GM23338 (cell line): ENCODE results near the gene SBF2. TPM values are rescaled to one million over a fixed set of nuclear protein-coding genes. Genes with fewer than 3 reads are reported as not detected.

Source experiments
- ATAC-seq: fragments of 200-7000 bp; cut with Tn5 transposase; 3 replicates; pipeline ENCODE4 v1.9.1; 2020
- DNase-seq: peaks from one replicate; pipeline ENCODE4 v3.0.0-alpha.2; 2015; ENCODE audit warnings: low spot score
- H2AFZ ChIP-seq: fragments of 200-600 bp; sonication (generic); 2 replicates; pipeline ENCODE4 v1.8.0; 2016; ENCODE audit warnings: antibody characterized with exemption, mild to moderate bottlenecking, moderate library complexity
- H3F3A ChIP-seq: fragments of 200-600 bp; sonication (generic); replicated peaks from 2 replicates; pipeline ENCODE4 v1.8.0; 2017; ENCODE audit warnings: antibody characterized with exemption, mixed run types, low read depth
- H3K27ac ChIP-seq: fragments of 200-600 bp; sonication (generic); 2 replicates; pipeline ENCODE4 v1.6.1; 2016; ENCODE audit warnings: low read depth
- H3K27me3 ChIP-seq: fragments of 200-600 bp; sonication (generic); 2 replicates; pipeline ENCODE4 v1.8.0; 2016; ENCODE audit warnings: mild to moderate bottlenecking, mixed run types, moderate library complexity; ENCODE audit not compliant: insufficient read depth
- H3K36me3 ChIP-seq: fragments of 200-600 bp; sonication (generic); 2 replicates; pipeline ENCODE4 v1.8.0; 2016; ENCODE audit warnings: mild to moderate bottlenecking; ENCODE audit not compliant: insufficient read depth
- H3K4me1 ChIP-seq: fragments of 200-600 bp; sonication (generic); 2 replicates; pipeline ENCODE4 v1.8.0; 2016; ENCODE audit warnings: mild to moderate bottlenecking, moderate library complexity; ENCODE audit not compliant: insufficient read depth
- H3K4me2 ChIP-seq: fragments of 200-600 bp; sonication (generic); 2 replicates; pipeline ENCODE4 v1.7.1; 2017; ENCODE audit warnings: mixed run types
- H3K4me3 ChIP-seq: fragments of 200-600 bp; sonication (generic); 2 replicates; pipeline ENCODE4 v1.6.1; 2016; ENCODE audit warnings: mixed run types
- H3K79me2 ChIP-seq: fragments of 200-600 bp; sonication (generic); replicated peaks from 2 replicates; pipeline ENCODE4 v1.8.0; 2017; ENCODE audit warnings: mild to moderate bottlenecking; ENCODE audit not compliant: insufficient read depth
- H3K9me2 ChIP-seq: fragments of 200-600 bp; sonication (generic); 2 replicates; pipeline ENCODE4 v1.8.0; 2017; ENCODE audit not compliant: insufficient read depth
- H4K20me1 ChIP-seq: fragments of 200-600 bp; sonication (generic); replicated peaks from 2 replicates; pipeline ENCODE4 v1.8.0; 2017; ENCODE audit warnings: mild to moderate bottlenecking; ENCODE audit not compliant: insufficient read depth
- H3K27ac Mint-ChIP-seq: 2 replicates; pipeline ENCODE4 v1.8.0; 2020; ENCODE audit warnings: inconsistent platforms, mild to moderate bottlenecking, moderate library complexity, mixed read lengths
- H3K27me3 Mint-ChIP-seq: 3 replicates; pipeline ENCODE4 v1.8.0; 2022; ENCODE audit warnings: low read depth, mild to moderate bottlenecking, moderate library complexity, mixed read lengths, inconsistent platforms; ENCODE audit not compliant: insufficient read depth, poor library complexity
- H3K36me3 Mint-ChIP-seq: 3 replicates; pipeline ENCODE4 v1.8.0; 2021; ENCODE audit warnings: low read depth, mild to moderate bottlenecking, inconsistent platforms, moderate library complexity, mixed read lengths
- H3K4me1 Mint-ChIP-seq: 3 replicates; pipeline ENCODE4 v1.8.0; 2020; ENCODE audit warnings: mild to moderate bottlenecking, inconsistent platforms, mixed read lengths
- H3K4me3 Mint-ChIP-seq: 3 replicates; pipeline ENCODE4 v1.8.0; 2021; ENCODE audit warnings: moderate library complexity, mild to moderate bottlenecking, inconsistent platforms, mixed read lengths
- H3K9me3 Mint-ChIP-seq: 3 replicates; pipeline ENCODE4 v1.8.0; 2020; ENCODE audit warnings: moderate library complexity, mild to moderate bottlenecking, inconsistent platforms, mixed read lengths
- CREB1 ChIP-seq: fragments of 250-450 bp; sonication (Bioruptor Pico); IDR thresholded peaks from 2 replicates; pipeline ENCODE4 v1.5.0; 2020; ENCODE audit warnings: low read depth, mild to moderate bottlenecking, moderate library complexity
- STAT1 ChIP-seq: IDR thresholded peaks from one replicate; pipeline ENCODE4 v1.6.1; 2016; ENCODE audit warnings: antibody characterized with exemption; ENCODE audit not compliant: unreplicated experiment
- ZNF114 ChIP-seq: fragments of 250-450 bp; sonication (Bioruptor Pico); IDR thresholded peaks from 2 replicates; pipeline ENCODE4 v1.5.0; 2020; ENCODE audit warnings: mild to moderate bottlenecking, moderate library complexity
- ZNF331 ChIP-seq: fragments of 250-450 bp; sonication (Bioruptor Pico); IDR thresholded peaks from 2 replicates; pipeline ENCODE4 v1.5.0; 2020; ENCODE audit warnings: low read depth, mild to moderate bottlenecking, moderate library complexity
- polyA plus RNA-seq: library from polyadenylated mRNA; unstranded; fragments of >200 nt; fragmentation: Nextera tagmentation; extraction: Ambion mirVana; gene quantifications from 2 replicates; pipeline ENCODE4 v1.2.1, GENCODE V29; 2016
- total RNA-seq: library from RNA; depleted of rRNA; stranded (reverse); fragments of >200 nt; shearing (Covaris generic); gene quantifications from 2 replicates; pipeline ENCODE4 v1.2.3, GENCODE V29; 2014
- TF ChIP-seq, protein P1 (sequence below), 2 experiments: fragments of 200-600 bp in 1 of 2; sonication (generic) in 1 of 2; conservative IDR thresholded peaks; 2 replicates each; pipeline versions ENCODE4 v1.5.1 to v1.6.1; 2016 to 2017; ENCODE audit warnings: antibody characterized with exemption in 2 of 2, low read depth in 2 of 2, mild to moderate bottlenecking in 2 of 2, moderate library complexity in 1 of 2
- TF ChIP-seq, protein P2 (sequence below): fragments of 250-450 bp; sonication (Bioruptor Pico); IDR thresholded peaks from 2 replicates; pipeline ENCODE4 v1.5.0; 2020; ENCODE audit warnings: mild to moderate bottlenecking, moderate library complexity

Gene SBF2
- total and polyA plus RNA-seq, 2 experiments from 2014 or later, result 25.6 to 53.5 TPM

DNA sequence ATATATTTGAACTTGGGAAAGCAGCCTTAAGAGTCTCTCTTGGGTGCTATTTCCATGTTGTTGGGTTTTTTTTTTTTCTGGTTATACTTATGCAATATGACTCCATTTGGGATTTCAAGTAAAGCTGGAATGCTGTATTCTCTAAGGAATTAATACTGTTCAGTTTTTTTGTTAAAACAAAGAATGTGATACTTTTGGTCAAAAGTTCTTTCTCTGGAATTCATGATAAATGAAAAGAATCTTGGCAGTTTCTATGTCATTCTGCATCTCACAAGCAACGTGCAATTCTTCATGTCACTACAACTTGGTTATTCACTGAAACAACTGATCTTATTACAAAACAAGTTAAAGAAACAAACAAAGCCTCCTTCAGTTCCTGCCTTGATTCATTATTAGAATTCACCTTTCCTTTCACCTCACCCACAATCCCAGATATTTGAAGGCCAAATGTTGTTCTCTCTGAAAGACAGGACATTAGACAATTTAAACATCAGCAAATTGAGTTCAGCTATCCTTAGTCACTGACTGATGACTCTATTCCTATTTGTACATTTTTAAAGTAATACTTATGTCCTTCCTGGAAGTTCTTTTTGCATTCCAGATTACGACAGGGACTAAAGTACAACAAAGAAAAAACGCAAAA lies 176.2 kb downstream of the SBF2 start:
- ATAC-seq (no peak), DNase-seq (no peak)
- Mint-ChIP-seq H3K27me3 (no peaks in the 10 kb centered on the region), H3K4me1 (peaks cover 11% of the 10 kb centered on the region), H3K4me3 (no peak overlapping the region), H3K36me3 (peaks cover 15% of the 10 kb centered on the region), H3K9me3 (peaks cover 5% of the 10 kb centered on the region; the same call in 2 of the 3 replicates), H3K27ac (peak overlapping the region; percentile 3; the same call in 1 of the 2 replicates)
- TF ChIP-seq CREB1 (CRISPR knock-in tag), result no peak
- TF ChIP-seq ZNF114 (CRISPR knock-in tag), result no peak
- no peak for TF ChIP-seq ZNF331 (CRISPR knock-in tag)
- no peak for TF ChIP-seq STAT1
- TF ChIP-seq, protein P1, sequence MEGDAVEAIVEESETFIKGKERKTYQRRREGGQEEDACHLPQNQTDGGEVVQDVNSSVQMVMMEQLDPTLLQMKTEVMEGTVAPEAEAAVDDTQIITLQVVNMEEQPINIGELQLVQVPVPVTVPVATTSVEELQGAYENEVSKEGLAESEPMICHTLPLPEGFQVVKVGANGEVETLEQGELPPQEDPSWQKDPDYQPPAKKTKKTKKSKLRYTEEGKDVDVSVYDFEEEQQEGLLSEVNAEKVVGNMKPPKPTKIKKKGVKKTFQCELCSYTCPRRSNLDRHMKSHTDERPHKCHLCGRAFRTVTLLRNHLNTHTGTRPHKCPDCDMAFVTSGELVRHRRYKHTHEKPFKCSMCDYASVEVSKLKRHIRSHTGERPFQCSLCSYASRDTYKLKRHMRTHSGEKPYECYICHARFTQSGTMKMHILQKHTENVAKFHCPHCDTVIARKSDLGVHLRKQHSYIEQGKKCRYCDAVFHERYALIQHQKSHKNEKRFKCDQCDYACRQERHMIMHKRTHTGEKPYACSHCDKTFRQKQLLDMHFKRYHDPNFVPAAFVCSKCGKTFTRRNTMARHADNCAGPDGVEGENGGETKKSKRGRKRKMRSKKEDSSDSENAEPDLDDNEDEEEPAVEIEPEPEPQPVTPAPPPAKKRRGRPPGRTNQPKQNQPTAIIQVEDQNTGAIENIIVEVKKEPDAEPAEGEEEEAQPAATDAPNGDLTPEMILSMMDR (conservative IDR thresholded peaks at IDR 0.05; ENCODE audit: low read depth in 2 of 2), result no peak
- TF ChIP-seq, protein P2, sequence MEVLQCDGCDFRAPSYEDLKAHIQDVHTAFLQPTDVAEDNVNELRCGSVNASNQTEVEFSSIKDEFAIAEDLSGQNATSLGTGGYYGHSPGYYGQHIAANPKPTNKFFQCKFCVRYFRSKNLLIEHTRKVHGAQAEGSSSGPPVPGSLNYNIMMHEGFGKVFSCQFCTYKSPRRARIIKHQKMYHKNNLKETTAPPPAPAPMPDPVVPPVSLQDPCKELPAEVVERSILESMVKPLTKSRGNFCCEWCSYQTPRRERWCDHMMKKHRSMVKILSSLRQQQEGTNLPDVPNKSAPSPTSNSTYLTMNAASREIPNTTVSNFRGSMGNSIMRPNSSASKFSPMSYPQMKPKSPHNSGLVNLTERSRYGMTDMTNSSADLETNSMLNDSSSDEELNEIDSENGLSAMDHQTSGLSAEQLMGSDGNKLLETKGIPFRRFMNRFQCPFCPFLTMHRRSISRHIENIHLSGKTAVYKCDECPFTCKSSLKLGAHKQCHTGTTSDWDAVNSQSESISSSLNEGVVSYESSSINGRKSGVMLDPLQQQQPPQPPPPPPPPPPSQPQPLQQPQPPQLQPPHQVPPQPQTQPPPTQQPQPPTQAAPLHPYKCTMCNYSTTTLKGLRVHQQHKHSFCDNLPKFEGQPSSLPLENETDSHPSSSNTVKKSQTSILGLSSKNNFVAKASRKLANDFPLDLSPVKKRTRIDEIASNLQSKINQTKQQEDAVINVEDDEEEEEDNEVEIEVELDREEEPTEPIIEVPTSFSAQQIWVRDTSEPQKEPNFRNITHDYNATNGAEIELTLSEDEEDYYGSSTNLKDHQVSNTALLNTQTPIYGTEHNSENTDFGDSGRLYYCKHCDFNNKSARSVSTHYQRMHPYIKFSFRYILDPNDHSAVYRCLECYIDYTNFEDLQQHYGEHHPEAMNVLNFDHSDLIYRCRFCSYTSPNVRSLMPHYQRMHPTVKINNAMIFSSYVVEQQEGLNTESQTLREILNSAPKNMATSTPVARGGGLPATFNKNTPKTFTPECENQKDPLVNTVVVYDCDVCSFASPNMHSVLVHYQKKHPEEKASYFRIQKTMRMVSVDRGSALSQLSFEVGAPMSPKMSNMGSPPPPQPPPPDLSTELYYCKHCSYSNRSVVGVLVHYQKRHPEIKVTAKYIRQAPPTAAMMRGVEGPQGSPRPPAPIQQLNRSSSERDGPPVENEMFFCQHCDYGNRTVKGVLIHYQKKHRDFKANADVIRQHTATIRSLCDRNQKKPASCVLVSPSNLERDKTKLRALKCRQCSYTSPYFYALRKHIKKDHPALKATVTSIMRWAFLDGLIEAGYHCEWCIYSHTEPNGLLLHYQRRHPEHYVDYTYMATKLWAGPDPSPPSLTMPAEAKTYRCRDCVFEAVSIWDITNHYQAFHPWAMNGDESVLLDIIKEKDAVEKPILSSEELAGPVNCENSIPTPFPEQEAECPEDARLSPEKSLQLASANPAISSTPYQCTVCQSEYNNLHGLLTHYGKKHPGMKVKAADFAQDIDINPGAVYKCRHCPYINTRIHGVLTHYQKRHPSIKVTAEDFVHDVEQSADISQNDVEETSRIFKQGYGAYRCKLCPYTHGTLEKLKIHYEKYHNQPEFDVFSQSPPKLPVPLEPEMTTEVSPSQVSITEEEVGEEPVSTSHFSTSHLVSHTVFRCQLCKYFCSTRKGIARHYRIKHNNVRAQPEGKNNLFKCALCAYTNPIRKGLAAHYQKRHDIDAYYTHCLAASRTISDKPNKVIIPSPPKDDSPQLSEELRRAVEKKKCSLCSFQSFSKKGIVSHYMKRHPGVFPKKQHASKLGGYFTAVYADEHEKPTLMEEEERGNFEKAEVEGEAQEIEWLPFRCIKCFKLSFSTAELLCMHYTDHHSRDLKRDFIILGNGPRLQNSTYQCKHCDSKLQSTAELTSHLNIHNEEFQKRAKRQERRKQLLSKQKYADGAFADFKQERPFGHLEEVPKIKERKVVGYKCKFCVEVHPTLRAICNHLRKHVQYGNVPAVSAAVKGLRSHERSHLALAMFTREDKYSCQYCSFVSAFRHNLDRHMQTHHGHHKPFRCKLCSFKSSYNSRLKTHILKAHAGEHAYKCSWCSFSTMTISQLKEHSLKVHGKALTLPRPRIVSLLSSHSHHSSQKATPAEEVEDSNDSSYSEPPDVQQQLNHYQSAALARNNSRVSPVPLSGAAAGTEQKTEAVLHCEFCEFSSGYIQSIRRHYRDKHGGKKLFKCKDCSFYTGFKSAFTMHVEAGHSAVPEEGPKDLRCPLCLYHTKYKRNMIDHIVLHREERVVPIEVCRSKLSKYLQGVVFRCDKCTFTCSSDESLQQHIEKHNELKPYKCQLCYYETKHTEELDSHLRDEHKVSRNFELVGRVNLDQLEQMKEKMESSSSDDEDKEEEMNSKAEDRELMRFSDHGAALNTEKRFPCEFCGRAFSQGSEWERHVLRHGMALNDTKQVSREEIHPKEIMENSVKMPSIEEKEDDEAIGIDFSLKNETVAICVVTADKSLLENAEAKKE (CRISPR knock-in tag), result no peak
- H3K79me2 ChIP-seq, result no peaks in the 10 kb centered on the region
- H3K9me2 ChIP-seq, result no peaks in the 10 kb centered on the region
- H2AFZ ChIP-seq, result no peak overlapping the region
- no peak overlapping the region for H3K27ac ChIP-seq
- no peaks in the 10 kb centered on the region; the same call in 1 of the 2 replicates for H4K20me1 ChIP-seq
- no peak overlapping the region for H3K4me2 ChIP-seq
- no peak overlapping the region for H3K4me3 ChIP-seq
- no peaks in the 10 kb centered on the region for H3F3A ChIP-seq
- no peaks in the 10 kb centered on the region for H3K4me1 ChIP-seq
- no peaks in the 10 kb centered on the region for H3K27me3 ChIP-seq
- H3K36me3 ChIP-seq, result no peaks in the 10 kb centered on the region
